Thyroid gland (tissue), 4 donors: ENCODE results near the gene GNAQ. TPM values are rescaled to one million over a fixed set of nuclear protein-coding genes. Genes with fewer than 3 reads are reported as not detected.
"Not testable (repeated sequence)": the region's sequence is repeated elsewhere in the genome, so short reads cannot be mapped to it uniquely, and the experiment has no call there.

Experiments used
- DNase-seq, 2 donors: peaks; one replicate each; pipeline ENCODE4 v3.0.0-alpha.2; 2019
- H3K27ac ChIP-seq, 3 donors: fragments of 200-600 bp; sonication (generic); 1 replicate in 2 of 3; 2 replicates in 1 of 3; pipeline ENCODE4 v1.5.1; 2016 to 2019; ENCODE audit warnings: mild to moderate bottlenecking in 1 of 3, moderate library complexity in 1 of 3
- H3K27me3 ChIP-seq: fragments of 200-600 bp; sonication (generic); one replicate; pipeline ENCODE4 v1.5.1; 2019
- H3K36me3 ChIP-seq, 2 donors: fragments of 200-600 bp; sonication (generic); one replicate each; pipeline ENCODE4 v1.5.1; 2016 to 2019
- H3K4me1 ChIP-seq, 2 donors: fragments of 200-600 bp; sonication (generic); one replicate each; pipeline ENCODE4 v1.5.1; 2017 to 2019
- H3K4me3 ChIP-seq, 3 donors: fragments of 200-600 bp; sonication (generic); replicated peaks in 1 of 3; 1 replicate in 2 of 3; 2 replicates in 1 of 3; pipeline ENCODE4 v1.5.1; 2016; ENCODE audit warnings: mild to moderate bottlenecking in 1 of 3
- H3K9me3 ChIP-seq: fragments of 200-600 bp; sonication (generic); one replicate; pipeline ENCODE4 v1.5.1; 2017
- POLR2A ChIP-seq, 2 donors: fragments of 450-650 bp; IDR thresholded peaks; one replicate each; pipeline ENCODE4 v1.6.1; 2017; ENCODE audit warnings: antibody characterized with exemption in 2 of 2, mild to moderate bottlenecking in 2 of 2, moderate library complexity in 1 of 2
- WGBS, 2 donors: methylation state at CpG; one replicate each; pipeline ENCODE4 v1.1.5; 2017; 5-methylcytosine and 5-hydroxymethylcytosine counted together
- intact Hi-C: fragments of 100-400 bp; cut with DNase I; formaldehyde crosslinking; loops from one replicate; pipeline ENCODE4 v1.15.1; 2023
- total RNA-seq, 4 donors: library from RNA; depleted of rRNA; stranded (reverse); fragments of >200 nt; gene quantifications; one replicate each; pipeline ENCODE4 v1.2.3, GENCODE V29; 2016
- TF ChIP-seq, protein P1 (sequence below), 6 experiments: fragments of 200-600 bp in 3 of 6; fragments of 450-650 bp in 3 of 6; sonication (generic) in 3 of 6; IDR thresholded peaks; one replicate each; pipeline ENCODE4 v1.5.1; 2016 to 2019; ENCODE audit warnings: antibody characterized with exemption in 6 of 6, mild to moderate bottlenecking in 2 of 6, inconsistent platforms in 1 of 6, moderate library complexity in 1 of 6

Gene GNAQ
- total RNA-seq, 4 donors from 2014 or later = 40.0 to 60.8 (median 58.1) TPM

DNA sequence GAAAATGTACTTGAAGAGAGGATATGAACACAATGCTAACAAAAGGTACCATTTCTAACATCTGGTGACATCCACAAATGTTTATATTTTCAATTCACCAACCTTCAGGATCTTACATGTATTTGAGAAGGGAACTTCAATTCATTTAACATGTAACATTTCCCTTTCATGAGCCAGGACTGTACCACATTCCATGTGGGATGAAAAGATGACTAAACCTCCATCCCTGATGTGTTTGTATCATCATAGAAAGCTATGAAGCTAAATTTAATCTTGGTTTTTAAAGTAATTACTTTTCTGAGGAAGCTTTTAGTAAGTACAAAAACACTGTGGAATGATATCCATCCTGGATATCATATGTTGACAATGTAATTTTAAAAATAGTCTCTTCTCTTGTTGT is 305.3 kb downstream of the GNAQ start:
- Histone ChIP-seq H3K36me3 (peaks cover 10 to 14% of the 10 kb centered on the region in 2 donors), H3K9me3 (no peaks in the 10 kb centered on the region), H3K27ac (no peak overlapping the region), H3K4me1 (peaks cover 5 to 15% of the 10 kb centered on the region in 2 donors), H3K27me3 (no peaks in the 10 kb centered on the region), H3K4me3 (no peak overlapping the region)
- TF ChIP-seq, protein P1, sequence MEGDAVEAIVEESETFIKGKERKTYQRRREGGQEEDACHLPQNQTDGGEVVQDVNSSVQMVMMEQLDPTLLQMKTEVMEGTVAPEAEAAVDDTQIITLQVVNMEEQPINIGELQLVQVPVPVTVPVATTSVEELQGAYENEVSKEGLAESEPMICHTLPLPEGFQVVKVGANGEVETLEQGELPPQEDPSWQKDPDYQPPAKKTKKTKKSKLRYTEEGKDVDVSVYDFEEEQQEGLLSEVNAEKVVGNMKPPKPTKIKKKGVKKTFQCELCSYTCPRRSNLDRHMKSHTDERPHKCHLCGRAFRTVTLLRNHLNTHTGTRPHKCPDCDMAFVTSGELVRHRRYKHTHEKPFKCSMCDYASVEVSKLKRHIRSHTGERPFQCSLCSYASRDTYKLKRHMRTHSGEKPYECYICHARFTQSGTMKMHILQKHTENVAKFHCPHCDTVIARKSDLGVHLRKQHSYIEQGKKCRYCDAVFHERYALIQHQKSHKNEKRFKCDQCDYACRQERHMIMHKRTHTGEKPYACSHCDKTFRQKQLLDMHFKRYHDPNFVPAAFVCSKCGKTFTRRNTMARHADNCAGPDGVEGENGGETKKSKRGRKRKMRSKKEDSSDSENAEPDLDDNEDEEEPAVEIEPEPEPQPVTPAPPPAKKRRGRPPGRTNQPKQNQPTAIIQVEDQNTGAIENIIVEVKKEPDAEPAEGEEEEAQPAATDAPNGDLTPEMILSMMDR (IDR thresholded peaks at IDR 0.05) = no peak
- TF ChIP-seq POLR2A (IDR thresholded peaks at IDR 0.05) = no peak
- intact Hi-C loops = no loop called here
- DNase-seq = no peak

DNA sequence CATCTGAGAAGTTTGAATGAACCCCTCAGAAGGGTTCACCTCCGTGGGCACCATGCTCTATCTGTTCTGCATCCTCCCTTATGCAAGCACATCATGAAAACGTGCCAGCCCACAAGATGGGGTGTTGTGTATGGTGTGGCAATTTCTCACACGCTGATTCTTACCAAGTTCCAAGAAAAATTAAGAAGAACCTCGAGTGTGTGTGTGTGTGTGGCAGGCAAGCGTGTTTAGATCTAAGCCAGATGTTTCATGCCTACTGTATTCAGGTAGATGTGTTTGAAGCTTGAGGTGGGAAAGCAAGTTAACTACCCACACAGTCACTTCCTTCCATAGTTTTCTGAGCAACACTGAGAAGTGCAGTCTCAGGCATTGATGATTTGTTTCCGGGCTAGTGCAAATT is 305.8 kb downstream of the GNAQ start:
- Histone ChIP-seq H3K27ac (no peak overlapping the region), H3K27me3 (no peaks in the 10 kb centered on the region), H3K4me1 (peaks cover under 1 to 11% of the 10 kb centered on the region in 2 donors), H3K9me3 (no peaks in the 10 kb centered on the region), H3K36me3 (peaks cover 10 to 14% of the 10 kb centered on the region in 2 donors), H3K4me3 (no peak overlapping the region)
- intact Hi-C loops = no loop called here
- no peak for TF ChIP-seq POLR2A (IDR thresholded peaks at IDR 0.05)
- TF ChIP-seq, protein P1 (IDR thresholded peaks at IDR 0.05) = no peak
- WGBS, 2 donors = 87 to 89% methylated on average over 6 of the region's 6 CpGs
- DNase-seq = no peak

DNA sequence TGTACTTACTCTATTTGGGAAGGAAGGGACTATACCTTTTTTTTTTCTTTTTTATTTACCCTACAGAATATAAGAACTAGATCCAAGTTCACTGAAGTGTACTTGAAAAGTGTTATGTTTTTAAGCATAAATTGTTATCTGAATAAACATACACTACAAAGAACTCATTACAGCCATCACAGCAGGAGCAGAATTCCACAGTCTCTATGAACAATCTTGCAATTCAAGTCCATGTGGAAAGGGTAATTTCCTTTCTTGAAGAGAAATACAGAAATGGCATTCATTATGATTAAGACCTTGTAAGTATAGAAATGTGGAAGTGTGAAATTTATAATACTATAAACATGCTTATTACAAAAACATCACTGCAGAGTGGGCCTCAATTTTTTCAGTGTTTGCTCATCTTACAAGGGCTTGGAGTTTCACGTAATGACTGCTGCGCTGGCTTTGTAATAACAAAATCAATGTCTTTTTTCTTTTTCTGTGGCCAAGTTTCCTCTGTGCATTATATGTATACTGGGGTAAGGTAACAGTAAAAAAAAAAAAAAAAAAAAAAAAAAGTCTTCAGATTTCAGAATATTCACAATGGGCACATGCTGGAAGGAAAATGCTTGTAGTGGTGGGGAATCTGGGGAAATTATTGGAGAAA is 306.4 kb downstream of the GNAQ start:
- Histone ChIP-seq H3K9me3 (no peaks in the 10 kb centered on the region), H3K4me3 (no peak overlapping the region), H3K36me3 (peaks cover 10 to 14% of the 10 kb centered on the region in 2 donors), H3K4me1 (peaks cover 0 to 7% of the 10 kb centered on the region in 2 donors), H3K27ac (no peak overlapping the region), H3K27me3 (no peaks in the 10 kb centered on the region)
- WGBS, 2 donors = 44 to 47% methylated on average over 2 of the region's 2 CpGs
- TF ChIP-seq POLR2A (IDR thresholded peaks at IDR 0.05) = no peak
- TF ChIP-seq, protein P1 (IDR thresholded peaks at IDR 0.05) = no peak
- intact Hi-C loops = no loop called here
- no peak for DNase-seq

DNA sequence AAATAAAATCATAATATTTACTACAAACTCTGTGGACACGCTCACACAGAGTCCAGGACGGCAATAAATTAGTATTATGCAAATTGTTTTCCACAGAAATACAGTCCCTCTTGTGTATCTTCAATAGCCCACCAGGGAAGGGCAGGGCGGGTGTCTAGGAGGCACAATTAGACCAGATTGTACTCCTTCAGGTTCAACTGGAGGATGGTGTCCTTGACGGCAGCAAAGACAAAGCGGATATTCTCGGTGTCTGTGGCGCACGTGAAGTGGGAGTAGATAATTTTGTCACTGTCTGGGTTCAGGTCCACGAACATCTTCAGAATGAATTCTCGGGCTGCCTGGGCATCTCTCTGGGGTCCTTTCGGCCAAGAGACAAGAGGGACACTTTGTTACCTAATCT is 310.5 kb downstream of the GNAQ start:
- DNase-seq, H3K36me3 ChIP-seq, H3K9me3 ChIP-seq, H3K27ac ChIP-seq, H3K4me1 ChIP-seq, H3K4me3 ChIP-seq, intact Hi-C loops, H3K27me3 ChIP-seq: not testable (repeated sequence)
- WGBS, 2 donors = 96% methylated on average over 11 of the region's 11 CpGs

DNA sequence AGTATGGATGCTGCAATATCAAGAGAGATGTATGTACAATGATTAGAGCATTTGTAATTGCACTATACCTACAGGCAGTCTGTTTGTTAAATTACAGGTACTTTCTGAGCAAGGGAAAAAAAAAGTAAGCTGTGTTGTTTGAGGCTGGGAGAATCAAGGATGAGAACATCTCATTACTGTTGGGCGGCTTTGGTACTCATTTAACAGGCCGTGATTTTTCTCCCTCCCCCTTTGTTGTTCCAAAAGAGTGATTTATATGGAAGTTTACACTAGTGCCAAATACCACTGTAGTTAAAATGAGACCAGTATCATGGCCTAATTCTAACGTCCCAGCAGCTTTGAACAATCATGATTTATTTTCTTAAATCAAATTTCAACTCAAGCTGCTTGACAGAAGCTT is 312.3 kb downstream of the GNAQ start:
- Histone ChIP-seq H3K9me3 (no peaks in the 10 kb centered on the region), H3K27me3 (no peaks in the 10 kb centered on the region), H3K36me3 (no peaks in the 10 kb centered on the region), H3K4me1 (no peaks in the 10 kb centered on the region), H3K27ac (no peak overlapping the region), H3K4me3 (no peak overlapping the region)
- no peak for TF ChIP-seq POLR2A (IDR thresholded peaks at IDR 0.05)
- TF ChIP-seq, protein P1 (IDR thresholded peaks at IDR 0.05) = no peak
- no peak for DNase-seq
- 72 to 78% methylated on average over 3 of the region's 3 CpGs for WGBS, 2 donors
- intact Hi-C loops = no loop called here

DNA sequence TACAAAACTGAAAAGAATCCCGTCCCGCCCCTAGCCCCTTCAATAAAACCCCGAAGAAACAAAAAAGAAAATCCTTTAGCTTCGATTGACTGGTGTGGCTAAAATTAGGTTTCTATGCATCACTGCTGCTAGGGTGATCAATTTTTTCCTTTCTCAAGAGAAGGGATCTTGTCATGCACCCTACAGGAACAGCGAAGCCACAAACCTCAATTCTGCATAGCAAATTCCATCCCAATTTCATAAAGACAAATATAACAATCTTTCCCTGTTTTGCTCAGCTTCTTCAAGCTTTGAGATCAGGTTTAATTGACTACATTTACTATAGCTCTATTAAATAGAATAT is 313.3 kb downstream of the GNAQ start:
- H3K27ac ChIP-seq, H3K4me1 ChIP-seq, H3K36me3 ChIP-seq, H3K9me3 ChIP-seq, H3K27me3 ChIP-seq, H3K4me3 ChIP-seq, intact Hi-C loops, DNase-seq: not testable (repeated sequence)
- WGBS, 2 donors = 71 to 74% methylated on average over 5 of the region's 5 CpGs

DNA sequence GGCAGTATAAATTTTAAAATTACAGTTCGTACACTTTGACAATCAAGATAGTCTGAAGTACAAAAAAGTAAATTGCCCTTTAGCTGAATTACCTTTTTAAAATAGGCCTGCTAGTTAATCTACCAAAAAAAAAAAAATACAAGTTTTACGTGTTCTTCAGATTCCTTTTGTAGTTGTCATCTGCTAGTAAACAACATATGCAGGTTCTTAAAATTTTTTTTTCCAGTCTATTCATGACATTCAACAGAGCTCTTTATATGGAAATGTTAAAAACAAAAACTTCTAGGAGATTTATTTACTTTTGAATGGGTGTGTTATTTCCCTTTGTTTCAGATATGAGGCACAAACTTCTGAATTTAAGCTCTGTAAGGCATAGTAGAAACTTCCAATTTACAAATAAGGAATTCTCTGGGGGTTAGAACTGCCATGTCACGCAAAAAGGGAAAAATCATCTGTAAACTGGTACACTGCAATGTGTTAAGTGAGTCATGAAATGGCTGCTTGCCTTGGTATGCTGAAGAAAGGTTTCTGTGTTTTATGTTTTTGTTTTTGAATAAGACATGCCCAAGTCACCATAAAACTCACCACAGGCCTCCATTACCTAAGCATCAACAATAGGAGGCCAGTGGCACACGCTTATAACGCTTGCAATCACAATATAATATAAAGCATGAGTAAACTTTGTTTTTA is 313.9 kb downstream of the GNAQ start:
- not testable (repeated sequence) for DNase-seq, H3K4me1 ChIP-seq, H3K27ac ChIP-seq

More for the DNA sequence above, 313.9 kb downstream of the GNAQ start:
- H3K9me3 ChIP-seq, H3K27me3 ChIP-seq, H3K36me3 ChIP-seq, intact Hi-C loops, H3K4me3 ChIP-seq: not testable (repeated sequence)
- 91 to 95% methylated on average over 5 of the region's 5 CpGs for WGBS, 2 donors
